H1 (cell line): ENCODE measurements around the gene IGSF9B. TPM values are rescaled to one million over a fixed set of nuclear protein-coding genes. Genes with fewer than 3 reads are reported as not detected.

Experiments
- BRCA1 ChIP-seq: IDR thresholded peaks from 2 replicates; pipeline ENCODE4 v1.6.1; 2012; ENCODE audit warnings: low read depth, low read length, improper control_type of control experiment
- CEBPB ChIP-seq: IDR thresholded peaks from 2 replicates; pipeline ENCODE4 v1.6.1; 2012; ENCODE audit warnings: low read depth, low read length
- SP4 ChIP-seq: IDR thresholded peaks from 2 replicates; pipeline ENCODE4 v1.6.1; 2012; ENCODE audit warnings: low read length, inconsistent platforms
- SRF ChIP-seq: IDR thresholded peaks from 2 replicates; pipeline ENCODE4 v1.6.1; 2011; ENCODE audit warnings: mild to moderate bottlenecking, low read depth, low read length, moderate library complexity
- polyA plus RNA-seq, 7 experiments: library from polyadenylated mRNA; depleted of rRNA in 3 of 7; stranded (reverse) in 5 of 7; unstranded in 2 of 7; fragments of >200 nt in 5 of 7; fragments of 200-250 nt in 2 of 7; gene quantifications; 1 replicate in 5 of 7; 2 replicates in 1 of 7; 4 replicates in 1 of 7; pipeline versions ENCODE4 v1.2.1 to v1.2.3, GENCODE V29; 2011 to 2013; ENCODE audit warnings: missing spikeins in 2 of 7, mixed read lengths in 2 of 7
- total RNA-seq: library from RNA; stranded (reverse); fragmentation: NEBNext Ultra II Directional; extraction: Animal tissue kit (Norgen Biotek cat#: 25700); gene quantifications from 2 replicates; pipeline ENCODE4 v1.2.1, GENCODE V29; 2021

The IGSF9B gene
- total and polyA plus RNA-seq, 2 of the 8 experiments (the other 6 are each of a cell fraction or from before 2014, with no cell fraction given) = 16.5 to 49.2 TPM

DNA sequence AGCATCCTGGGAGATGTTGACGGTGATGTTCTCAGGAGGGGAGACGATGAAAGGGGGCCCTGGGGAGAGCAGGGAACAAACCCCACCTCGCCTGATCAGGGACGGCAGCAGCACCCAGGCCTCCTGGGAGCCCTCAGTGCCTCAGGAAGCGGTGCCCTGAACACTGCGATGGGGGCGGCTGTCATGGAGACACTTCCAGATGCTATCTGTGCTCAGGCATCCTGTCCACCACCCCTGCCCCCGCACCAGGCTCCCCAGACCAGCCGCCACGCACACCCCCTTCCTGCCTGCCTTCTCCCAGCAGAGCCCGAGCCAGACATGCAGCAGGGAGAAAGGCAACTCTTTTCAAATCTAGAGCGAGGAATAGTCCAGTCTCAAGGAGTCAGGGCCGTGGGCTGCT is 20.6 kb downstream of the IGSF9B start (continued):
- TF ChIP-seq SP4 (no peak), SRF (no peak), CEBPB (no peak), BRCA1 (no peak)
